Lung (tissue), 12 donors: Measurements from ENCODE around the gene SCNN1G. TPM values are rescaled to one million over a fixed set of nuclear protein-coding genes. Genes with fewer than 3 reads are reported as not detected.

Source experiments
- ATAC-seq: fragments of 200-7000 bp; cut with Tn5 transposase; one replicate; pipeline ENCODE4 v1.9.1; 2020; ENCODE audit warnings: moderate number of reproducible peaks; ENCODE audit not compliant: insufficient read depth, low FRiP score
- DNase-seq, 3 donors: peaks; one replicate each; pipeline ENCODE4 v3.0.0-alpha.2; 2013 to 2017
- H3K27ac ChIP-seq, 2 donors: one replicate each; pipeline ENCODE4 v1.5.1; 2013; ENCODE audit warnings: mild to moderate bottlenecking in 2 of 2, moderate library complexity in 2 of 2, control low read depth in 1 of 2, inconsistent platforms in 1 of 2, low read depth in 1 of 2, low read length in 1 of 2
- H3K27me3 ChIP-seq, 3 donors: one replicate each; pipeline ENCODE4 v1.5.1; 2013; ENCODE audit warnings: low read length in 2 of 3; ENCODE audit not compliant: control insufficient read depth in 3 of 3, insufficient read depth in 3 of 3
- H3K36me3 ChIP-seq, 4 donors: one replicate each; pipeline ENCODE4 v1.5.1; 2013; ENCODE audit warnings: low read length in 4 of 4, mild to moderate bottlenecking in 1 of 4, moderate library complexity in 1 of 4; ENCODE audit not compliant: control insufficient read depth in 4 of 4, insufficient read depth in 4 of 4
- H3K4me1 ChIP-seq, 5 donors: one replicate each; pipeline ENCODE4 v1.5.1; 2013; ENCODE audit warnings: low read length in 5 of 5, mild to moderate bottlenecking in 2 of 5, moderate library complexity in 1 of 5; ENCODE audit not compliant: control insufficient read depth in 5 of 5, insufficient read depth in 5 of 5
- H3K4me3 ChIP-seq: one replicate; pipeline ENCODE4 v1.5.1; 2013; ENCODE audit warnings: mild to moderate bottlenecking, control low read depth, moderate library complexity
- H3K9ac ChIP-seq, 2 donors: one replicate each; pipeline ENCODE4 v1.5.1; 2013; ENCODE audit warnings: low read length in 2 of 2, control low read depth in 1 of 2; ENCODE audit not compliant: insufficient read depth in 1 of 2
- H3K9me3 ChIP-seq, 4 donors: one replicate each; pipeline ENCODE4 v1.5.1; 2013; ENCODE audit warnings: low read length in 3 of 4, mild to moderate bottlenecking in 1 of 4, moderate library complexity in 1 of 4; ENCODE audit not compliant: control insufficient read depth in 4 of 4, insufficient read depth in 3 of 4
- CTCF ChIP-seq: IDR thresholded peaks from 2 replicates; pipeline ENCODE4 v1.5.1; 2012; ENCODE audit warnings: mild to moderate bottlenecking; ENCODE audit errors: control extremely low read depth, extremely low read depth
- WGBS, 2 donors: extraction: QIAGEN DNeasy Blood & Tissue Kit; methylation state at CpG; one replicate each; pipeline ENCODE4 v1.1.7; 2013; 5-methylcytosine and 5-hydroxymethylcytosine counted together
- polyA plus RNA-seq, 2 donors: library from polyadenylated mRNA; stranded (reverse); fragments of 200-250 nt; gene quantifications; one replicate each; pipeline ENCODE4 v1.2.1, GENCODE V29; 2013
- total RNA-seq, 2 donors: library from RNA; depleted of rRNA in 1 of 2; stranded (reverse); fragments of >200 nt in 1 of 2; gene quantifications; one replicate each; pipeline ENCODE4 v1.2.1, GENCODE V29; 2014 to 2021
- donor health status: control.
- donor health status: control.
- donor health status: Bipolar disorder and iron deficiency.
- donor health status: healthy.
- donor health status: DM: yes; HTN: yes; CAD: no.

Gene SCNN1G
- total and polyA plus RNA-seq, 4 donors: 7.3 to 16.8 (median 11.3) TPM

GRCh38 chr16:23185656-23186055, 3.1 kb downstream of the SCNN1G start:
- no peak overlapping the region for H3K9ac ChIP-seq
- H3K9me3 ChIP-seq: no peaks in the 10 kb centered on the region
- peaks cover 0 to 6% (median 0%) of the 10 kb centered on the region in 5 donors for H3K4me1 ChIP-seq
- DNase-seq: no peak
- no peak overlapping the region for H3K4me3 ChIP-seq
- peaks cover 0 to 22% (median 16%) of the 10 kb centered on the region in 3 donors for H3K27me3 ChIP-seq
- peaks cover 0 to 6% (median 0%) of the 10 kb centered on the region in 4 donors for H3K36me3 ChIP-seq
- ATAC-seq: no peak
- TF ChIP-seq CTCF: no peak
- 58 to 69% methylated on average over 11 of the region's 11 CpGs for WGBS, 2 donors
- no peak overlapping the region for H3K27ac ChIP-seq

- peaks cover 0 to 6% (median 0%) of the 10 kb centered on the region in 4 donors for H3K36me3 ChIP-seq
- WGBS, 2 donors: 75 to 88% methylated on average over 24 of the region's 24 CpGs
- TF ChIP-seq CTCF: no peak
- H3K4me1 ChIP-seq: peaks cover 0 to 6% (median 0%) of the 10 kb centered on the region in 5 donors
- H3K4me3 ChIP-seq: no peak overlapping the region
- no peaks in the 10 kb centered on the region for H3K9me3 ChIP-seq
- no peak overlapping the region for H3K9ac ChIP-seq
- H3K27ac ChIP-seq: no peak overlapping the region
- DNase-seq (no peak), ATAC-seq (no peak)
- peaks cover 0 to 21% (median 13%) of the 10 kb centered on the region in 3 donors for H3K27me3 ChIP-seq
These were observed 3.6 kb downstream of the SCNN1G start for GRCh38 chr16:23186171-23186570.

GRCh38 chr16:23187341-23187740, 4.8 kb downstream of the SCNN1G start:
- H3K36me3 ChIP-seq: peaks cover 0 to 6% (median 0%) of the 10 kb centered on the region in 4 donors
- ATAC-seq (no peak), DNase-seq (no peak)
- H3K4me3 ChIP-seq: no peak overlapping the region
- H3K9ac ChIP-seq: no peak overlapping the region
- no peak overlapping the region for H3K27ac ChIP-seq
- TF ChIP-seq CTCF: no peak
- peaks cover 0 to 5% (median 0%) of the 10 kb centered on the region in 5 donors for H3K4me1 ChIP-seq
- WGBS, 2 donors: 65 to 68% methylated on average over 3 of the region's 3 CpGs
- H3K9me3 ChIP-seq: no peaks in the 10 kb centered on the region
- H3K27me3 ChIP-seq: peaks cover 0 to 11% (median 9%) of the 10 kb centered on the region in 3 donors

GRCh38 chr16:23188911-23189310, 6.4 kb downstream of the SCNN1G start:
- Histone ChIP-seq H3K4me3 (no peak overlapping the region), H3K9me3 (no peaks in the 10 kb centered on the region), H3K4me1 (no peaks in the 10 kb centered on the region), H3K9ac (no peak overlapping the region), H3K27me3 (peaks cover 0 to 6% (median 3%) of the 10 kb centered on the region in 3 donors), H3K27ac (no peak overlapping the region), H3K36me3 (peaks cover 0 to 6% (median 0%) of the 10 kb centered on the region in 4 donors)
- 88 to 94% methylated on average over 2 of the region's 2 CpGs for WGBS, 2 donors
- no peak for TF ChIP-seq CTCF
- DNase-seq (no peak), ATAC-seq (no peak)
